Nephron progenitor cell (in vitro differentiated cells): Measurements from ENCODE around the gene NBEA.

Experiments
- DNase-seq: peaks from one replicate; pipeline ENCODE4 v3.0.0; 2021
- H3K27ac Mint-ChIP-seq: 2 replicates; pipeline ENCODE4 v1.8.0; 2021; ENCODE audit warnings: mild to moderate bottlenecking, moderate library complexity, mixed read lengths
- H3K27me3 Mint-ChIP-seq: 2 replicates; pipeline ENCODE4 v1.8.0; 2021; ENCODE audit warnings: mild to moderate bottlenecking, low read depth, mixed read lengths; ENCODE audit not compliant: poor library complexity
- H3K36me3 Mint-ChIP-seq: 2 replicates; pipeline ENCODE4 v1.8.0; 2021; ENCODE audit warnings: low read depth, mixed read lengths
- H3K4me1 Mint-ChIP-seq: 2 replicates; pipeline ENCODE4 v1.8.0; 2021; ENCODE audit warnings: mixed read lengths
- H3K4me3 Mint-ChIP-seq: 2 replicates; pipeline ENCODE4 v1.8.0; 2021; ENCODE audit warnings: mild to moderate bottlenecking, moderate library complexity, mixed read lengths
- H3K9me3 Mint-ChIP-seq: 2 replicates; pipeline ENCODE4 v1.8.0; 2021; ENCODE audit warnings: mild to moderate bottlenecking, moderate library complexity, mixed read lengths
- TF ChIP-seq, protein P1 (sequence below): fragments of 200-600 bp; sonication (generic); IDR thresholded peaks from 2 replicates; pipeline ENCODE4 v1.5.0; 2021; ENCODE audit warnings: antibody characterized with exemption

Gene NBEA

DNA sequence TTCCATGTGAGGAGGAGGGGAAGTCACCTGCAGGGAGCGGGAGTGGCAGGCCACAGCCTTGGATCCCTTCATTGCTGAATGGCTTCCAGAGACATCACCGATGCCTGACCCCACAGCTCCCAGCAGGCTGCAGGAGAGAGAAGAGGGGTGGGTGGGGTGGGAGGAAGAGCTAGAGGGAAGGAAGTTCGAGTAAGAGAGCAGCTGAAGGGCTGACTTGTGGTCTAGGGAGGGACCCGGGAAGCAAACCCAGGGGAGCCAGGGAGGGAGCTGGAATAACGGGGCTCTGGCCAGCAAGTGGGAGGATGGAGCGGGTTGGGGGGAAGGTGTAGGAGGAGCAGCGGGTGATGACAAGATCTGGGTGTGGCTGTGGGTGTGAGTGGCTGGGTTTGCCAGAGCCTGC lies 764.2 kb downstream of the NBEA start:
- no peaks in the 10 kb centered on the region for H3K36me3 Mint-ChIP-seq
- no peak overlapping the region for H3K27ac Mint-ChIP-seq
- peaks cover 5% of the 10 kb centered on the region for H3K4me1 Mint-ChIP-seq
- peaks cover 5% of the 10 kb centered on the region for H3K9me3 Mint-ChIP-seq
- no peak overlapping the region for H3K4me3 Mint-ChIP-seq
- TF ChIP-seq, protein P1, sequence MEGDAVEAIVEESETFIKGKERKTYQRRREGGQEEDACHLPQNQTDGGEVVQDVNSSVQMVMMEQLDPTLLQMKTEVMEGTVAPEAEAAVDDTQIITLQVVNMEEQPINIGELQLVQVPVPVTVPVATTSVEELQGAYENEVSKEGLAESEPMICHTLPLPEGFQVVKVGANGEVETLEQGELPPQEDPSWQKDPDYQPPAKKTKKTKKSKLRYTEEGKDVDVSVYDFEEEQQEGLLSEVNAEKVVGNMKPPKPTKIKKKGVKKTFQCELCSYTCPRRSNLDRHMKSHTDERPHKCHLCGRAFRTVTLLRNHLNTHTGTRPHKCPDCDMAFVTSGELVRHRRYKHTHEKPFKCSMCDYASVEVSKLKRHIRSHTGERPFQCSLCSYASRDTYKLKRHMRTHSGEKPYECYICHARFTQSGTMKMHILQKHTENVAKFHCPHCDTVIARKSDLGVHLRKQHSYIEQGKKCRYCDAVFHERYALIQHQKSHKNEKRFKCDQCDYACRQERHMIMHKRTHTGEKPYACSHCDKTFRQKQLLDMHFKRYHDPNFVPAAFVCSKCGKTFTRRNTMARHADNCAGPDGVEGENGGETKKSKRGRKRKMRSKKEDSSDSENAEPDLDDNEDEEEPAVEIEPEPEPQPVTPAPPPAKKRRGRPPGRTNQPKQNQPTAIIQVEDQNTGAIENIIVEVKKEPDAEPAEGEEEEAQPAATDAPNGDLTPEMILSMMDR: no peak
- peaks cover 8% of the 10 kb centered on the region for H3K27me3 Mint-ChIP-seq
- DNase-seq: no peak

DNA sequence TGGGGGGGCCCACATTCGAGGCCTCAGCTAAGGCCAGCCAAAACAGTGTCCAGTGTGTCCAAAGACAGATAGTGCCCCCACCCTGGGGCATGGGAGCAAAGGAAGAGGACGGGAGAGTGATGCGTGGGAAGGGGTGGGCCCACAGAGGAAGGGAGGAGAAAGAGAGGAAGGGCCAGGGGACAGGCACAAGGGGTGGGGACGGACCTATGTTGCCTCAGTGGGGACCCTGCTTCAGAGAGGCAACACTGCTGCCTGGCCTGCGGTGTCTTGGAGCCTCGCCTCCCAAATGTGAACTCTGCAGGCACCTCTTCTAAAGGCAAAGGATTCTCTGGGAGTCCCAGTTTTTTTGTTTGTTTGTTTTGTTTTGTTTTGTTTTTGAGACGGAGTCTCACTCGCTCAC lies 764.7 kb downstream of the NBEA start:
- Mint-ChIP-seq H3K36me3 (no peaks in the 10 kb centered on the region), H3K4me1 (peaks cover 3% of the 10 kb centered on the region), H3K4me3 (no peak overlapping the region), H3K27ac (no peak overlapping the region), H3K27me3 (peaks cover 8% of the 10 kb centered on the region), H3K9me3 (peaks cover 5% of the 10 kb centered on the region)
- TF ChIP-seq, protein P1: no peak
- no peak for DNase-seq

DNA sequence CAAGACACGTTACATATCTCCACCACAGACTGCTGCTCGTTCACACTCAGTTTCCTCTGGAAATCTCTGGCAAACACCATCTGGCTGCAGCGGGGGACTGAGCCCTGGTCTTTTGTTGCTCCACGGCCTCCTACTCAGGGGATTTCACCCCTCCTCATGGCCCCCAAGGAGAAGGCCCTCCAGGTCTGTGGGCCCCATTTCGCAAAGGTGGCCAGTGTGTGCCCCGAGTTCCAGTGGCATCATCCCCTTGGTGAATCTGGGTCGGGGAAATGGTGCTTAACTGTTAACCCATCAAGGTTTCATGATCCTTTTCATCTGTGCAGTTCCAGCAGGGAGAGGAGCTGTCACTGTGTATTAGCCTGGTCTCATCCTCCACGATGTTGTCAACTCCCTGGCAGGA lies 769.8 kb downstream of the NBEA start:
- peaks cover 30% of the 10 kb centered on the region for H3K4me1 Mint-ChIP-seq
- H3K4me3 Mint-ChIP-seq: no peak overlapping the region
- TF ChIP-seq, protein P1: no peak
- H3K9me3 Mint-ChIP-seq: peaks cover 16% of the 10 kb centered on the region
- no peak overlapping the region for H3K27ac Mint-ChIP-seq
- peaks cover 6% of the 10 kb centered on the region for H3K36me3 Mint-ChIP-seq
- H3K27me3 Mint-ChIP-seq: peaks cover 8% of the 10 kb centered on the region
- no peak for DNase-seq

DNA sequence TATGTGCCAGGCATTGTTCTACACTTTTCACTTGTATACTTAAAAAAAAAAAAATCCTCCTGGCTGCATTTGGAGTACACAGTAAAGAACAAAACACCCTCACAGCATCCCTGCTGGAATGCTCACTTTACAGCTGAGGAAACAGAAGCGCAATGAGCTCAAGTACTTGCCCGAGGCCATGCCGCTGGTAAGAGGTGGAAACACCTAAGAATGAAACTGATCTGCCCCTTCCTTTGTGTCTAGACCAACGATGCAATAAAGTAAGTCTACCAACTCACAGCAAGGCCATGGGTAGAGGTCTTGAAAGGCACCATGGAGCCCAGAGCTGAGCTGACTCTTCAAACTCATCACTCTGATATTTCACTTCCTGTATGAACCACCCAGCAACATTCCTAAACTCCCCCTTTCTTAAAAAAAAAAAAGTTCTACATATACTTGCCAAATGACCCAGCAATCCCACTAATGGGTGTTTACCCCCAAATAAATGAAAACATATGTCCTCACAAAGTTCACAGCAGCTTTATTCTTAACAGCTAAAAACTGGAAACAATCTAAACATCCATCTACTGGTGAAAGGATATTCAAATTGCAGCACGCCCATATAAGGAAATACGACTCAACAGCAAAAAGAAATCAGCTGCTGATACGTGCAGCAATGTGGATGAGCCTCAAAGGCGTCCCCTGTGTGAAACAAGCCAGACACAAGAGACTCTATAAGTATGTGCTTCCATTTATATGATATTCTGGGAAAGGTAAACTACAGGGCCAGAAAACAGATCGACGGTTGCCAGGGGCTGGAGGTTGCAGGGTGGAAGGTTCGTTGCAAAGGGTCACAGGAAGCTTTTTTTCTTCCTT lies 771.1 kb downstream of the NBEA start:
- no peak overlapping the region for H3K27ac Mint-ChIP-seq
- H3K36me3 Mint-ChIP-seq: peaks cover 6% of the 10 kb centered on the region
- TF ChIP-seq, protein P1: no peak
- H3K4me1 Mint-ChIP-seq: peaks cover 30% of the 10 kb centered on the region
- peaks cover 13% of the 10 kb centered on the region for H3K9me3 Mint-ChIP-seq
- peaks cover 11% of the 10 kb centered on the region for H3K27me3 Mint-ChIP-seq
- H3K4me3 Mint-ChIP-seq: no peak overlapping the region
- no peak for DNase-seq

DNA sequence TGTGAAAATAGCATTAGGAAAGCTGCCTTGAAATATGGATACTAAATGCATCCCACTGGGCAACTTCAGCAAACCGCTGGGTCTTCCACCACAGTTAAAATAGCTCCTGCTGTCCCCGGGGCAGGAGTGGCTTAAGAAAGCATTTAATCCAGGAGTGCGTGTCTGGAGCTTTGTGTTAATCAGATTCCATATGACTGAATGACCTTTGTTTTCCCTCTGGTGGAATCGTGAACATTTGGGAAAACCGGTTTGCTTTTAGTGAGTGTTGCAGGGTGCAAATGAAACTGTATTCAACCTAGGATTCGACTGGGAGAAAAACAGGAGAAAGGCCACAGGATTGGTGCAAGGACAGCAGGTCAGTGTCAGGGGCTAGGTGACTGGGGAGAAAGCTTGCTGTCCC lies 772.1 kb downstream of the NBEA start:
- H3K27me3 Mint-ChIP-seq: peaks cover 6% of the 10 kb centered on the region
- no peak overlapping the region for H3K4me3 Mint-ChIP-seq
- H3K9me3 Mint-ChIP-seq: peaks cover 10% of the 10 kb centered on the region
- TF ChIP-seq, protein P1: no peak
- peaks cover 6% of the 10 kb centered on the region for H3K36me3 Mint-ChIP-seq
- DNase-seq: no peak
- peak overlapping the region; percentile 83 for H3K27ac Mint-ChIP-seq
- peaks cover 30% of the 10 kb centered on the region for H3K4me1 Mint-ChIP-seq
